GM21737 (cell line): Measurements from ENCODE around the gene RNF215.
"Not testable (repeated sequence)": the region's sequence is repeated elsewhere in the genome, so short reads cannot be mapped to it uniquely, and the experiment has no call there.

ENCODE experiments used
- ATAC-seq: cut with Tn5 transposase; IDR thresholded peaks from one replicate; pipeline ENCODE4 v1.9.1; 2021; ENCODE audit warnings: mild to moderate bottlenecking, moderate library complexity; ENCODE audit not compliant: unreplicated experiment

The RNF215 gene

DNA sequence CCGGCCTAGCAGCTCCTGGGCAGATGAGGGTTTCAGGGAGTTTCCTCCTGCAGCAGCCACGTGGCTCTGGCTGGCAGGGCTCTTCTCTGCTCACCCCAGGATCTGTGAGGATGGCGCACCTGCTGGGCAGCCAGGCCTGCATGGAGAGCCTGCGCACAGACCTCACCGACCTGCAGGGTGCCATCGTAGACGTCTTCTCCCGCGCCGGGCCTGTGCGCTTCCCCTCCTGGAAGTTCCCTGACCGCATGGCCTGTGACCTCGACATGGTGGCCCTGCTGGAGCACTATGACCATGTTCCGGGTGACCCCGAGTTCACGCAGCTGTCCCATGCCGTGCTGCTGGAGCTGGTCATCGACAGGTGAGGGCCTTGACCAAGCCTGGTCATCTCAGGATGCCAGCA is 21.3 kb downstream of the RNF215 start:
- ATAC-seq, result no peak

DNA sequence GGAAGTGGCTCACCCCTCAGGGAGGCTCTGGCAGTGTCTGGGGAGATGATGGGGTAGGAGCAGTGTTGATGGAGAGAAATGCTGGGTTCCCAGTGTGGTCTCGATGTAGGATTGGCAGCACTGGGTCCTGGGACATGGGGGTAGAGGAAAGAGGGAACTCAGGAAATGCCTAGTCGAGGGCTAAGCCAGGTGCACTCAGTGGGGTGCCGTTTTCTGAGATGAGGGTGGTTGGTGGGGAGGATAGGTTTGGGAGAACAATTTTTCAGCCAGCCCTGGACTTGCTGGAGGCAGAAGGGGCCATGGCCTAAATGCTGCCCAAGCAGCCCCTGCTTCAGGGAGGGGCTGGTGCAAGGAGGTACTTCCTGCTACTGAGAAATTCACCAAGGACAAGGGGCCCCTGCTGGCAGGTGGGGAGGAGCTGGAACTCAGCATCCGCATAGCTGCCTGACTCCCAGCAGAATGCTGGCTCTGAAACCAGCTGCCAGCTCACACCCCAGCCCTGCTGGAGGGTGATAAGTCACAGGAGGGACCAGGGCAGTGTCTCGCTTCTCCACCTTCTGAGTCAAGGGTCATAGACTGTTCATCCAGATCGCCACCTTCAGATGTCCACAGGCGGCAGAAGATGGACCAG is 24.4 kb downstream of the RNF215 start:
- ATAC-seq, result no peak

DNA sequence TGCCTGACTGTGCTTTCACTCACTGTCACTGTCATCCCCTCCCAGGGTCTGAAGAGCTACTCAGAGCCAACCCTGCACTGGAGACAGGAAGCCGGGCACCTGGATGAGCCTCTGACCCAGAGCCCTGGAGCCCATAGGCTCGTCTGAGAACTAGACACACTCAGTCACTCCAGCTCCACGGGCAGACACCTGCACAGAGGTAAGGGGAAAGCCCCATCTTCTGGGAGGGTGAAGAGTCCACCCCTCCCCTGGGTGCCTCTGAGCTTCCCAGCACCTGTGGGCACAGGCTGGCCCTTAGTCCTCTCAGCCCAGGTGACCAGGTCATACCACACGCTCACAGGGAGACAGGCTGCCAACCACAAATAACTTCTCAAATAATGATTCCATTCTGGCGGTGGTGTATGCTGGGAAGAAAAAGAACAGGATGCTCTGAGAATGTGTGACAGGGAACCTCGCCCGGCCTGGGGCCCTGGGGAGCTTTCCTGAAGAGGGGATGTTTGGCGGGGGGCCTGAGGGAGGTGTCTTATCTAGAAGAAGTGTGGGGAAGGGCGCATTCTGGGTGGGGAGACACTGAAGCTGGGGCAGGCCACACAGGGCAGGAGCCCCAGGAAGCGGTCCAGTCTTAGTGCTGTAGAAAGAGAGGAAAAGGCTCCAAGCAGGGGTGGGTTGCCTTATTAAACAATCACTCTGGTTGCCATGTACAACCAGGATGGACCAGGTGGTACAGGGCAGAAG is 25.1 kb downstream of the RNF215 start:
- ATAC-seq, result no peak

DNA sequence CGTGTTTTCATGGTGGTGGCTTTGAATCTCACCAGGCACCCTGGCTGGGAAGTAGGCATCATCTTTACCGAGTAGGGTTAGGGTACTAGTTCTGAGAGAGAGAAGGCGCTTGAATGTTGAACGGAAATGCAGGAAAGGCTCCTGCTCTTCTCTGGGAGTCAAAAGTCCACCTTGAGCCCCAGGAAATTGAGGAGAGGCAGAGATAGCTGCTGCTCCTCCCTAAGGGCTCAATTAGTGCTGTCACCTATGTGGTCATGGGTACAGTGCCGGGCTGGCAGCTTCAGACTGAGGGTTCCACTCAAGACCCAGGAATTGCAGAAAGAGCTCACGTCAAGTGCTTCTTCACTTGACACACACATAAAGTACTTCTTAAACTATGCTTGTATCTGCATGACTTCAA is 28.7 kb downstream of the RNF215 start:
- no peak for ATAC-seq

DNA sequence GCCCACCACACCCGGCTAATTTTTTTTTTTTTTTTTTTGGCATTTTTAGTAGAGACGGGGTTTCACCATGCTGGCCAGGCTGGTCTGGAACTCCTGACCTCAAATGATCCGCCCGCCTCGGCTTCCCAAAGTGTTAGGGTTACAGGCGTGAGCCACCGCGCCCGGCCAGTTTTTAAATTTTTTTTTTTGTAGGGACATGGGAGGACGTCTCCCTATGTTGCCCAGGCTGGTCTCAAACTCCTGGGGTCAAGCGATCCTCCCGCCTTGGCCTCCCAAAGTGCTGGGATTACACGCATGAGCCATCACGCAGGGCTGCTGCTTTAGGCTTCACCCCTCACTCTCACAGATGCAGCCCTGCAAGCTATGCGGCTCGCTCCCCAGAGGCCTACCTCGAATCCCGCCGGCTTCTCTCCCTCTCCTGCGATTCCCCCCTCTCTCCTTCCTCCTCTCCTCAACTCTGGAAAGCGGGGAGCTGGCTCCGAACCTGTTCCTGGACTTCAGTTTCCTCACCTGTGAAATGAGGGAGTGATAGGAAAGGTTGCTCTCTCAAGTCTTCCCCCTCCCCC is 29.5 kb downstream of the RNF215 start:
- no peak for ATAC-seq

DNA sequence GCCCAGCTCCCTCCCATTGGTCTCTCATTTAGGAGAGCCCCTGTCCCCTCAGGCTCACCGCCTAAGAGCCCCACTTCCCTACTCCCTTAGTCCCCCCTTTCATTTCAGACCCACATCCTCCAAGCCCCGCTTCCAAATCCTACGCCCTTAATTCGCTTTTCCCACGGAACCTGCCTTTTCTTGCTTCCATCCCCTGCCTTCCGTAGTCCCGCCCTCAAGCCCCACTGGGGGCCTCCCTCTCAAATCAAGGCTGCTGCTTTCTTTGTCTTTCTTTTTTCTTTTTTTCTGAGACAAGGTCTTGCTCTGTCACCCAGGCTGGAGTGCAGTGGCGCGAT is 30.0 kb downstream of the RNF215 start:
- no peak for ATAC-seq

DNA sequence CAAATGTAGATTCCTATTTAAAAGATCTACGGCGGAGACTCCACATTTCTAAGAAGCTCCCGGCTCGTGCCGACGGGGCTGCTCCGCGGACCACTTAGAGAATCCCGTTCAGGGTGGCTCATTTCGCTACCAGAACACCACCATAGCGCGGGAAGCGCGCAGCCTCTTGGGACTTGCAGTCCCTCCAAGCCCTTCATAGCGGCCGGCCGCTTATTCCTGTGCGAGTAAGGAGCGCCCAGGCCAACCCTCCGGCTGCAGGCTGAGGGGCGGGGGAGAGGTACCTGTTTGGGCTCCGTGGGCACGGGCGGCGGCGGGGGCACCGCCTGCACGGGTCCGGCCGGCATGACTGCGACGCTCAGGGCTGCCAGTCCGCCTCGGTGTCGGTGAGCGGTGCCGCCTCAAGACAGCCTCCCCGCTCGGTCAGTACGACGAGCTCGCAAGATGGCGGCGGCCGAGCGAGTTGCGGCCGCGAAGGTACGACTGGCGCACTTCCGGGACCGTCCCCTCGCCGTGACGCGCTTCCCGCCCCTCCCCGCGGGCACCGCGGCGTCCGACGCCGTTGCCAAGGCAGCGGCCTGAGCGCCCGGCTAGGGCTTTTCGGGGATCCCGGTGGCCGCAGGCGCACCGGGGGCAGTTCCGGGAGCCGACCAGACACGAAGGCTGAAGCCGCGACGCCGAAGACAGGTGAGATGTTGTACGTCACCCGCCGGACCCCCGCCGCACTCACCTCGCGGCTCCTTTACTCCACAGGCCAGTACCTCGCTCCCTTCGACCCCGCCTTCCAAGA is 30.6 kb downstream of the RNF215 start, which contains the start of the genes CCDC157 and SF3A1:
TSS of gene CCDC157 (plus strand) at position 559 of the 787 bp plus-strand sequence. CDS start 8,994 bp downstream, outside the sequence.
TSS of gene SF3A1 (minus strand) at position 446 of the 787 bp plus-strand sequence. CDS start at position 344, 102 bp downstream.
- ATAC-seq, result peak; percentile 82

DNA sequence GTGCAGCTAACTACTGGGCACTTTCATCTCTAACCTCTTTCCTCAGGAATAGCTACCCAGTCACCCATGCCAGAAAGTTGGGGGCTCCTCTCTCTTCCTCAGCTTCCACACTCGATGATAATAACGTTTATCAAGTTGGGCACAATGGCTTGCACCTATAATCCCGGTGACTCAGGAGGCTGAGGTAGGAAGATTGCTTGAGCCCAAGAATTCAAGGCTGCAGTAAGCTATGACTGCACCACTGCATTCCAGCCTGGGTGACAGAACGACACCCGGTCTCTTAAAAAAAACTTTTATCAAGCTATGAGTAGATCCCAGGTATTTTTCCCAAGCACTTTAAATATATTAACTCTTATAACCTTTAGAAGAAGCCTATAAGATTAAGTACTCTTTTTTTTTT is 32.6 kb downstream of the RNF215 start:
- ATAC-seq, result no peak

DNA sequence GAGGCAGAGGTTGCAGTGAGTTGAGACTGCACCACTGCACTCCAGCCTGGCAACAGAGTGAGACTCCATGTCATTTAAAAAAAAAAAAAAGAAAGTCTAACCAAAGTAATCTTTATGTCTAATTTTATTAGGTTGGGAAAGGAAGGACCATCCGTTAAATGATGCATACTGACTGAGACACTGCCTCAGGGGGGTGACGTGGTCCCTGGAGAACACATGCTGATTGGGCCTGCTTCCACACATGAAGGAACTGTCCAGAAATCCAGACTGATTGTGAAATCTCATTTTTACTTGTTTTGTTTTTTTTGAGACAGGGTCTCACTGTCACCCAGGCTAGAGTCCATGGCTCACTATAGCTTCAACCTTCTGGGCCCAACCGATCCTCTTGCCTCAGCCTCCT is 36.0 kb downstream of the RNF215 start:
- no peak for ATAC-seq

DNA sequence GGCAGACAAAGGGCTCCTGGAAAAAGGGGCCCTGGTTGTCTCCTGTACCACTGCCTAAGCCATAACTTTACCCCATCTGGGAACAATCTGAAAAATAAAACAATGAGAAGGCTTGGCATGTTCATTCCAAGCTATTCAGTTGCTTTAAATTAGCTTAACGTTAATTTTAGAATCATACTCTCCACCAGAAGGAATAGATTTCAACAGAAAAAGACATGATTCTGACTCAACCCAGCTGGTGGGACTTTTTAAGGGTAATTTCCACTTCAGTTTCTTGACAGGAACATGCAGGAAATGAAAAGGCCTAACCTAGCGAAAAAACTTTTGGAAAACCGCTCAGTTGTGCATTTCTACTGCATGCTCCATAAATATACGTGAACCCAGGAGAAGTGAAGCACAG is 38.4 kb downstream of the RNF215 start:
- ATAC-seq, result no peak

DNA sequence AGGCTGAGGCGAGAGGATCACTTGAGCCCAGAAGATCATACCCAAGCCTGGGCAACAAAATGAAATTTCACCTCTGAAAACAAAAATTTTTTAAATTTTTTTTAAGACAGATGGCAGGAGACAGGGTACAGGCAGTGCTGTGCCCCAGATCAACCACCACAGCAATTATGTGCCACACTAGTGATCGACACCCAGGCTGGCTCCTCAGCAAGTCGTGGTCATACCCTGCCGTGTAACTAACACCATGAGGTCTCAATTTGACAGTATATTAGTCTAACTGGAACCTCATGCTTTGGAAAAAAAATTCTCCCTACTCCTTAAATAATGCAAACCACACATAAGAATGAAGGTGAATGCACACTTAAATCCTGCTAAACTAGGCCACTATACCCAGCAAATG is 38.8 kb downstream of the RNF215 start:
- ATAC-seq, result no peak

DNA sequence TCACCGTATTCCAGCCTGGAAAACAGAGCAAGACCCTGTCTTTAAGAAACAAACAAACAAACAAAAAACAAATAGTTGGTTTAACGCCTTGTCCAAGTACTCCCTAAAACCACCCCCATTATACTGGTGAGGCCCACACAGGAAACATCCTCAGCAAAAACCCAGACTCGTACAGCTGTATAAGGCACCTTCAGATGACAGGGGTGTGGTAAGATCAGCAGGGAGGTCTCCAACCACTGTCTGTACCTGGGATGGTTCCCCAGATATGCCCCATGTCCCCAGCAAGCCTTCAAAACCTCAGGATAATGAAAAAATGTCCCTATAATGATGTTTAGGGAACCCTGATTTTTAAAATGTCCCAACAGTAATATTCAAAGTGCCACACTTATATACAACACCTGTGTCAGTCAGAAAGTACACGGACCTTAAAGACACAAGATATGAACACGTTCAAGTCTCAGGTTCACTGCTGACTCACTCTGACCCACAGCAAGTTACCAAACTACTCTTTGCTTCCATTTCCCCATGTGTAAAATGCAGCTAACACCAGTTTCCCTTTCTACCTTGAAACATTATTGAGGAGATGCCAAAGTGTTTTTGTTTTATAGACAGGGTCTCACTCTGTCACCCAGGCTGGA is 39.8 kb downstream of the RNF215 start:
- ATAC-seq, result no peak

DNA sequence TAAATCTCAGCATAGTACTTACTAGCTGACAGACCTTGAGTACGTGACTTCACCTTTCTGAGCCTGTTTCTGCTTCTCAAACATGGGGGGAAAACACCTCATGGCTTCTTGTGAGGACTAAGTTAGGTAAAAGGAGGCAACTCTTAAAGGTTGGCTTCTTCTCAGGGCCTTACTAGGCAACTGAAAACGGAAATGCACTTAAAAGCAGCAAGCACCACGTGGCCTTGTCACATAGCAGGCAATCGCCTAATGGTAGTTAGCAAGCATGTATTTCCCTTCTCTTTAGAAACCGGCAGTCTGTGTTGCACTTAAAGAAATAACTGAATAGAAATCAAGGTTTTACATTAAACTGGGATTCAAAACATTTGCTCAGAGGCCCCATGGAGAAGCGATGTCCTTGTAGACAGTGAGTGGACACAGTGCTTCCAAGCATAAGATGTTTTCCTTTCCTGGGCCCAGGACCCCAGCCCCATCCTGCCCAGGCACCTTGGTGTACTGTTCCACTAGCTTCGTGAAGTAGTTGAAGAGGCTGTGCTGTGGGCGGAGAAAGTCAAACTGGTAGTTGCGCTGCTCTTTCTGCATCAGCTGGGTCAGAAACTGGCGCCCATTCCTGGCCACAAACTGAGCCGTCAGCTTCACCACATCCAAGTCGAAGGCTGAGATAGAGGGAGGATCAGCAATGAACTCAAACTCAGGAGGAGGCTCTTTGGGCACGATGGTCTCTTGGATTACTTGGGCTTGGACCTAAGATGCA is 42.6 kb downstream of the RNF215 start:
- no peak for ATAC-seq

DNA sequence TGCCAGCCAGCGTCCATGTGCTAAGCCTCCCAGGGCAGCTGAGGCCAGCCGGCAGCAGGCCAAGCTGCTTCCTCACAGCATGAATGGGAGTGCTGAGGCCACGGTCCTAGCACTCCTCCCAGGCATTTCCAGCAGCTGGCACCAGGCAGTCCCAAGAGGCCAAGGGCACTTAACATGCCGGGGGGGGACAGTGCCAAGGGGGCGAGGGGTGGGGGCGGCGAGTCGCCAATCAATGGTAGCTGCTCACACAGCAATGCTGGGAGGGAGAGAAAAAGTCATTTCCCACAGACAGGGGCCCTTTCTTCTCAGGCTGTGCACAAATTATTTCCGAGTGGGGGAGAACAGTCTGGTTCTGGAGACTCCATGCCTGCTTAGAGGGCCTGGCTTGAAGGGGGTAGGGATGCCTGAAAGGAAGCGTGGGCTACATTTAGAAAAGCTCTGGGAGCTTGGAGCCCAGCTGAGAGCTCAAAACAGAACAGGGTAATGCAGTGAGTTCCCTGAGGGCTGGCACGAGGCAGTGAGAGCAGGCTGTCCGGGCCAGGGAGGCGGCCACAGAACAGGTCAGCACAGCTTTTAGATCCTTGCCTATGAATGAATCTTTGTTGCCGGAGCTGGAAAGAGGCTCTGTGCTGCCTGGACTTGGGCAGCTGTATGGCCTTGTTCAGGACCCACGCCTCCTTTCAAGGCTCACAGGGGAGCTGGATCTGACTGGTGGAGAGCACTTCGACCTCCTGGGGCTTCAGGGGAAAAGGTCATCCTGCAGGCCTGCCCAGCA is 46.1 kb downstream of the RNF215 start:
- ATAC-seq, result no peak

DNA sequence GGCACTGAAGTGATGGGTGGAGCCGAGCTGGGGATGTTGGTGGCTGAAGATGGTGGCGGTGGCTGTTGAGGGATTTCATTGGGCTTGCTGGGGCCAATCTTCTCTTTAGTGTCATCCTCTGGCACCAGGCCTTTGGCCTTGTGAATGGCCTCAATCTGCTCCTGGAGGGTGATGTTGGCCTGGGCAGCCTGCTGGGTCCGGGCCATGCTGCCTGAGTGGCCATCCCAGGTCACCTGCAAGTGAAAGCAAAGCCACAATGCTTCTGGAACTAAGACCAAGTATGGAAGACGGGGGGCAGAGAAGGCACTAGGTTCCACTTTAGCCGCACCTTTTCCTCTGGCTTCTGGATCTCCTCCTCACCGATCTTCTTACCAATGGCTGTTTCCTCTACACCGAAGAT is 48.4 kb downstream of the RNF215 start:
- ATAC-seq, result no peak

DNA sequence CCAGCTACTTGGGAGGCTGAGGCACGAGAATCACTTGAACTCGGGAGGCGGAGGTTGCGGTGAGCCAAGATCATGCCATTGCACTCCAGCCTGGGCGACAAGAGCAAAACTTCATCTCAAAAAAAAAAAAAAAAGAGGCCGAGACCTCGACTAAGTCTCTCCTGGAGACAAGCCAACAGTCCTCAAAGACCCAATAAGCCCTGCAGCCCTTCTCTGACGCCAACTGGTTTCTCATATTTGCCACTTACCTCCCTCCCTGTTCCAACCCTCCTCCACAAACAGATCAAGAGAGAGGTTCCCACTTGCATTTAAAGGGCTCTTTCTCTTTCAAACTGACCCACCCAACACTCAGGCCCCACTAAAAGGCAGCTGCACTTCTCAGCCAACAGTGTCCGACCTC is 48.9 kb downstream of the RNF215 start:
- not testable (repeated sequence) for ATAC-seq

DNA sequence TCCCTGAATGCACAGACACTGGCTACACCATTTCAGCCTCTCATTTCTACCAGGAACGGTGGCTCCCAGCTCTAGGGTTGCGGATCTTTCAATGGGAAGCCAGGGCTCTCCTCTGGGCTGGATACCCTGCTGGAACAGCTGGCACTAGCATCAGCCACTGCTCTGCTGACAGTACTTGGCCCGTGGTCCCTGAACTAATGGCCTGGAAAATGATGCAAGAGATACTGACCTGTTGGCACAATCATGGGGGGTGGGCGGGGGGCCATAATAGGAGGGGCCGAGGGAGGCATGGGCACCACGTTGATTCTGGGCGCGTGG is 49.8 kb downstream of the RNF215 start:
- ATAC-seq, result no peak

DNA sequence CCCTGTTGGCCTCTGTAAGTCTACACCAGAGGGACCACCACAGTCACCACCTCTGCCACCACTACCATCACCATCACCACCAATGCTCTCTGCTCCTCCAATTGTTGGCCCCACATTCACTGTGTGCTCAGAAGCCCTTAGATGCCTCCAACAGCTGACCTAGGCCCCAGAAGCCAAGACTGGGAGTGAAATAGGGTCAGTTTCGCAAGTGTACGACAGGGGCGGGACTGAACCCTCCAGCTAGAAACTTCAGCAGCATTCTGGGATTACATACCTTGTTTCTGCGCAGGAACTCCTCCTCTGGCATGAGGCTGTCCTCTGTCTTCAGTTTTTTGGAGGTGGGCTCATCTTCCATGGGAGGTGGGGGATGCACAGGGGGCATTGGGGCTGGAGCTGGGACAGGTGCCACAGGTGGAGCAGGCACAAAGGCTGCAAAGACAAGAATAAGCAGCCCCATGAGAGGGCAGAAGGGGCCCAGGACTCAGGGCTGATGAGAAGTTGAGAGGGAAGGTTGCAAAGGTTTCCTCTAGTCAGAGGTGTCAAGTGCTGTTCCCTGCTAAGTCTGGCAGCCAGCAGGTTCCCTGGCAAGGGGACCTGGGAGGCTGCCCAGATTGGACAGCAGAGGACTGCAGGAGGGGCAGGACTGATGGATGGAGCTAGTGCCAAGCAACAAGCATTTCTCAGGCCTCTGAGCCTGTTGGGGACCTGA is 50.3 kb downstream of the RNF215 start:
- ATAC-seq, result no peak

DNA sequence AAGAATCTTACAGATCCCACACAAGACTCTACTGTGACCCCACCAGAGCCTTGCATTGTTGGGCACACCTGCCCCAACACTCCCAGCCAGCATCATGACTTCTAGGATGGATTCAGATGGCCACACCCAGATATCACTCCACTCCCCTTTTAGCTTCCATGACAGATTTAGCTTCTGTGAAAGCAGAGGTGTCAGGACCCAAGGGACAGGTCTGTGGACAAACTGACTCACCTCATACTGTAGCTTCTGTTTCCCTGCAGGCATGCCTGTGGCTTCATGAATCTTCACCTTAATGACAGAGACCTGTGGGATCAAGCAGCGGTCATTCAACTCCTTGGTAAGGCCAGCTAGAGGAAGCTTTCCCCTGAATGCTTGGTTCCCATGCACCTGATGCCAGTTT is 52.0 kb downstream of the RNF215 start:
- ATAC-seq, result no peak
